ENCODE data around the gene CASP10. TPM values are rescaled to one million over a fixed set of nuclear protein-coding genes. Genes with fewer than 3 reads are reported as not detected.

The CASP10 gene
- polyA plus RNA-seq, 1 experiment = 2.6 TPM

- Histone ChIP-seq H3K27me3 (ENCODE audit: control insufficient read depth, insufficient read depth, low read length) (no peaks in the 10 kb centered on the region), H3K27ac (ENCODE audit: low read depth, low read length) (no peak within 1 kb of the TSS), H3K9me3 (ENCODE audit: control insufficient read depth, insufficient read depth, low read length) (0 out of 2 replicates have a peak, but pooled peaks cover 2% of the 10 kb centered on the region), H3K4me3 (ENCODE audit: low read depth, low read length) (peak within 1 kb of the TSS; percentile 84; the same call in 1 of the 2 replicates)
- no peak for TF ChIP-seq CTCF (IDR thresholded peaks at IDR 0.05; ENCODE audit: low read depth, low read length)
- POLR2A ChIA-PET = no interaction called here
- DNase-seq (ENCODE audit: low read depth, low spot score) = no peak
- CTCF ChIA-PET = interaction anchor here (1.1 kb wide), 1 partner anchor 28 kb away, joined by 5 read pairs; no protein-coding TSS in a partner anchor
These were observed 77.4 kb downstream of the CASP10 start, which contains the start of gene CASP8 for GRCh38 chr2:201260302-201260800. Gene CASP8 (plus strand): TSS chr2:201260536. CDS start chr2:201266487, 5,951 bp downstream.

GRCh38 chr2:201261471-201261870 is 78.5 kb downstream of the CASP10 start:
- Histone ChIP-seq H3K27me3 (ENCODE audit: control insufficient read depth, insufficient read depth, low read length) (no peaks in the 10 kb centered on the region), H3K9me3 (ENCODE audit: control insufficient read depth, insufficient read depth, low read length) (0 out of 2 replicates have a peak, but pooled peaks cover 2% of the 10 kb centered on the region), H3K4me3 (ENCODE audit: low read depth, low read length) (no peak overlapping the region), H3K27ac (ENCODE audit: low read depth, low read length) (no peak overlapping the region)
- no peak for DNase-seq (ENCODE audit: low read depth, low spot score)
- ChIA-PET CTCF (no interaction called here), POLR2A (no interaction called here)
- TF ChIP-seq CTCF (IDR thresholded peaks at IDR 0.05; ENCODE audit: low read depth, low read length) = no peak

GRCh38 chr2:201261906-201262305 is 79.0 kb downstream of the CASP10 start:
- no peak overlapping the region for H3K27ac ChIP-seq (ENCODE audit: low read depth, low read length)
- TF ChIP-seq CTCF (IDR thresholded peaks at IDR 0.05; ENCODE audit: low read depth, low read length) = no peak
- no peak overlapping the region for H3K4me3 ChIP-seq (ENCODE audit: low read depth, low read length)
- ChIA-PET CTCF (interaction anchor here (1.2 kb wide), 1 partner anchor 30 kb away, joined by 3 read pairs; no protein-coding TSS in a partner anchor), POLR2A (no interaction called here)
- DNase-seq (ENCODE audit: low read depth, low spot score) = no peak
- H3K27me3 ChIP-seq (ENCODE audit: control insufficient read depth, insufficient read depth, low read length) = no peaks in the 10 kb centered on the region
- 0 out of 2 replicates have a peak, but pooled peaks cover 2% of the 10 kb centered on the region for H3K9me3 ChIP-seq (ENCODE audit: control insufficient read depth, insufficient read depth, low read length)

- Histone ChIP-seq H3K9me3 (ENCODE audit: control insufficient read depth, insufficient read depth, low read length) (0 out of 2 replicates have a peak, but pooled peaks cover 2% of the 10 kb centered on the region), H3K27me3 (ENCODE audit: control insufficient read depth, insufficient read depth, low read length) (no peaks in the 10 kb centered on the region), H3K27ac (ENCODE audit: low read depth, low read length) (no peak overlapping the region), H3K4me3 (ENCODE audit: low read depth, low read length) (no peak overlapping the region)
- ChIA-PET POLR2A (no interaction called here), CTCF (interaction anchor here (1.2 kb wide), 1 partner anchor 30 kb away, joined by 3 read pairs; no protein-coding TSS in a partner anchor)
- DNase-seq (ENCODE audit: low read depth, low spot score) = no peak
- TF ChIP-seq CTCF (IDR thresholded peaks at IDR 0.05; ENCODE audit: low read depth, low read length) = no peak
These were observed 79.8 kb downstream of the CASP10 start for GRCh38 chr2:201262718-201263117.

- Histone ChIP-seq H3K27ac (ENCODE audit: low read depth, low read length) (no peak overlapping the region), H3K27me3 (ENCODE audit: control insufficient read depth, insufficient read depth, low read length) (no peaks in the 10 kb centered on the region), H3K4me3 (ENCODE audit: low read depth, low read length) (no peak overlapping the region), H3K9me3 (ENCODE audit: control insufficient read depth, insufficient read depth, low read length) (0 out of 2 replicates have a peak, but pooled peaks cover 2% of the 10 kb centered on the region)
- POLR2A ChIA-PET = no interaction called here
- DNase-seq (ENCODE audit: low read depth, low spot score) = no peak
- no peak for TF ChIP-seq CTCF (IDR thresholded peaks at IDR 0.05; ENCODE audit: low read depth, low read length)
- CTCF ChIA-PET = interaction anchor here (2.1 kb wide), 1 partner anchor 31 kb away, joined by 8 read pairs; no protein-coding TSS in a partner anchor
These were observed 80.8 kb downstream of the CASP10 start for GRCh38 chr2:201263779-201264178.

Data from AG04450 (cell line).